ENCODE measurements around the gene CD163L1.

The CD163L1 gene

GRCh38 chr12:7321624-7322023, 122.3 kb downstream of the CD163L1 start:
- no peak for DNase-seq

GRCh38 chr12:7319930-7320329, 124.0 kb downstream of the CD163L1 start:
- DNase-seq = no peak

DNA sequence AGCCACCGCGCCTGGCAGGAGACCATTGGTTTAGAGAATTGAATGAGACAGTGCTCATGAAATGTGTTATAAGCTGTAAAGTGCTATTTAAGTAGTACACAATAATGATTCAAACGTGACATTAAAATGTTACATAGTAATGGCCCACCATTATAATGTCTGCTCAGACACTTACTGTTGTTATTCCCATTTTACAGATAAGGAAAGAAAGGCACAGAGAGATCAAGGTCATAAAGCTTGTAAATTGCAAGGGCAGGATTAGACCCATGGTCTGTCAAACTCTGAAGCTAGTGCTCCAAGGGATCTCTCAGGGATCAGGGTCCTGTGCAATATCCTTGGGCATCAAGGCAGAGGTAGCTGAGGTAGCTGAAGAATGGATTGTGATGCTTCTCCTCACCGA, 133.9 kb downstream of the CD163L1 start:
- no peak for DNase-seq
